ENCODE data around the gene DNM1.

The DNM1 gene

DNA sequence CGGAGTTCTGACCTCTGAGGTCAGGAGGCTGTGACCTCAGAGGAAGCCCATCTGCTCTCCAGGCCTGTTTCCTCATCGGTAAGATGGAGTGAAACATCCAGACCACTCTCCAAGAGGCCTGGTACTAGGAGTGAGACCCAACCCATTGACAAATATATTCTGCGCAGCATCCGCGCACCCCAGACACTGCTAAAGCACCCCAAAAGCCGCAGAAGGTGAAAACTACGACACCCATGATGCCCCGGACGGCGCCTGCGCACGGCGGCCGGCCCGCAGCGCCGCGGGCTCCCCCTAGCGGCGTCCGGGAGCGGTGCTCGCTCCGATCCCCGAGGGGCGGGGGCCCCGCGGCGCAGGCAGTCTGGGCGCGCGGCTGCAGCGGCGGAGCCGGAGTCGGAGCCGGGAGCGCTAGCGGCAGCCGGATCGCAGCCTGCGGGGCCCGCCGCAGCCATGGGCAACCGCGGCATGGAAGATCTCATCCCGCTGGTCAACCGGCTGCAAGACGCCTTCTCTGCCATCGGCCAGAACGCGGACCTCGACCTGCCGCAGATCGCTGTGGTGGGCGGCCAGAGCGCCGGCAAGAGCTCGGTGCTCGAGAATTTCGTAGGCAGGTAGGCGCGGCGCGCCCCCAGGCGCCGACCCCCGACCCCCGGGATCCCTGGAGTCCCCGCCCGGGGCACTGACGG lies at the start of gene DNM1:
Gene DNM1 (plus strand): TSS at position 356 of the 683 bp plus-strand sequence. CDS start 92 bp downstream, at position 448.
- DNase-seq = no peak

DNA sequence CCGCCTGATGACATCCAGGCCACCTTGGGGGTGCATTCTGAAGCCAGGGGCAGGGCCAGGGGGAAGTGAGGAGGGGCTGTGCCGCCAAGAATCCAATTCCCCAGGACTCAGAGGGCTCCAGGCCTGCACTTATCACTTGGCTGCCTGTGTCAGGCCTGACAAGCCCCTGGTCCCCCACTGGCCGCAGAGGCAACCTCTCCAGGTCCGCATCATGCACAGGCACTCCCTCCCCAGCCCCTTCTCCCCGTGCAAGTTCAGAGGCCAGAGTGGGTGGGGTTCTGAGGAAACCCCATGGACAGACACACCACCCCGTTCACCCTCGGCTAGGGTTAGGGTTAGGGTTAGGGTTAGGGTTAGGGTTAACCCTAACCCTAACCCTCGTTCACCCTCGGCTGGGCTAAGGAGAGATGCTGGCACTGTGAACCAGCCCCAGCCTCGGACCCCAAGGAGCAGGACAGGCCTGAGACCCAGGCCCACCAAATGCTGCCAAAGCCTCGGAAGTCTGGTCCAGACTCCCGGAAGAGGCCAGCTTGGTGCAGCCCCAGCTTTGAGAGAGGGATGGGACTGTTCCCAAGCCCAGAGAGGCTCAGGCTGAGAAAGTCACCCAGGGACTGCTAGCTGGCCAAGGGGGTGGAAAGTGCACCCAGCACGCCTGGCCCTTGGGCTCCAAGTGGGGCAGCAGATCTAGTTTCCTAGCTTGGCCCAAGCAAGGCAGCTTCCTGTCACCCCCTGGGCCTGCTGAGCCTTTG lies 49.1 kb upstream of the DNM1 start:
- DNase-seq = no peak

DNA sequence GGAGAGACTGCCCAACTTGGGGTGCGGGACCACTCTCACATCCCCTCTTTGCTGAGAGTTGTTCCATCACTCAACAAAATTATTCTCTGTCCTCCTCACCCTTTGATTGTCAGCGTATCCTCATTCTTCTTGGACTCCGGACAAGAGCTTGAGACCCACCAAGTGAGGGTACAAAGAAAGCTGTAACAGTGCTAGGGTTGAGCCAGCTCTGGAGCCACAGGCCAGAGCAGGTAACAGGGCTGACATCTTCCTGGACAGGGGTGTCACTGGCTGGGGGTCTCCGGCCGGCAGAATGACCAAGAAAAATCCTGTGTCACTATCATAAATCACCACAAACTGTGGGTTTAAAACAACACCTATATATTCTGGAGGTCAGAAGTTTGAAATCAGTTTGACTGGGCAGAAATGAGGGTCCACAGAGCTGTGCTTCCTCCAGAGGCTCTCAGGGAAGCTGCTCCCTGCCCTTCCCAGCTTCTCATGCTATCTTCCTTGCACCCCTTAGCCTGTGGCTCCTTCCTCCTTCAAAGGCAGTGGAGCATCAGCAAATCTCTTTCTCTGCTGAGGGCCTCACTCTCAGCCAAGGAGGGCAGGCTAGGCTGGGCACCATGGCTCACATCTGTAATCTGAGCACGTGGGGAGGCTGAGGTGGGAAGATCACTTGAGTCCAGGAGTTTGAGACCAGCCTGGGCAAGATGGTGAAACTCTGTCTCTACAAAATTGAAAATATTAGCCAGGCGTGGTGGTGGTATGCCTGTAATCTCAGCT lies 47.3 kb upstream of the DNM1 start:
- DNase-seq = no peak

DNA sequence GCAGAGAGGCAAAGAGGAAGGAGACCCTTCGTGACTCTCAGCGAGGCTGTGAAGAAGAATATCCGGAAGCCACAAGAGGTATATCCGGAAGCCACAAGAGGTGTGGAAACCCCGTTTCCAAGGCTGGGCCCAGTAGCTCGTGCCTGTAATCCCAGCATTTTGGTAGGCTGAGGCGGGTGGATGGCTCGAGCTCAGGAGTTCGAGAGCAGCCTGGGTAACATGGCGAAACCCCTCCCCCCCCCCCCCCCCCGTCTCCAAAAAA lies 43.7 kb upstream of the DNM1 start:
- no peak for DNase-seq

DNA sequence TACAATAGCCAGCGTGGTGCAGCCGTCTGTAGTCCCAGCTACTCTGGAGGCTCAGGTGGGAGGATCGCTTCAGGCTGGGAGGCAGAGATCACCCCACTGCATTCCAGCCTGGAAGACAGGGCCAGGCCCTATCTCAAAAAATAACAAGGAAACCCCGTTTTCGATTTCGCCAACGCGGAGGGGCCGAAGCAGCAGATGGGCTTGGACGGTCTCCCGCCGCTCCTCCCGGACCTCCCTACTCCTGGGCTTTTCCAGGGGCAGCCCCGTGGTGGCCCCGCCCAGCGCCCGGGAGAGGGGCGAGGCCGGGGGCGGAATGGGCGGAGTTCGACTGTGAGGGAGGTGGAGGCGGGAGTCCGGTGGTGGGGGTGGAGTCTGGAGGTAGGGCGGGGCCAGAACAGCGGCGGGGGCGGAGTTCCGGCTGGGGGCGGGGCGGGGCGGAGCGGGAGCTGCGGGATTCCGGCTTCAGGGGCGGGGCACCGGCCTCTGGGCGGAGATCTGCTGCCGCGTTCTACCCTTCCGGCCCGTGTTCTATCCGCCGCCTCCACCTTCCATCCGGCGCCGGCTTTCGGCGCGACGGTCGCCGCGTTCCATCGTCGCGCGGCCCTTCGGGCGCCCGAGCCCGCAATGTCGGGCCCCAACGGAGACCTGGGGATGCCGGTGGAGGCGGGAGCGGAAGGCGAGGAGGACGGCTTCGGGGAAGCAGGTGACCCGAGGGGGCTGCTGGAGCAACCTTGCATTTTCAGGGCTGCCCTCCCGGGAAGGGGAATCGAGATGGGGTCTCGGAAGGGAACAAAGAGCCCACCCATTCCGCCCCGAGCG lies 43.2 kb upstream of the DNM1 start, which contains the start of gene BBLN:
Gene BBLN (plus strand): TSS at position 482 of the 819 bp plus-strand sequence. CDS start 143 bp downstream, at position 625.
- DNase-seq = peak; percentile 88

DNA sequence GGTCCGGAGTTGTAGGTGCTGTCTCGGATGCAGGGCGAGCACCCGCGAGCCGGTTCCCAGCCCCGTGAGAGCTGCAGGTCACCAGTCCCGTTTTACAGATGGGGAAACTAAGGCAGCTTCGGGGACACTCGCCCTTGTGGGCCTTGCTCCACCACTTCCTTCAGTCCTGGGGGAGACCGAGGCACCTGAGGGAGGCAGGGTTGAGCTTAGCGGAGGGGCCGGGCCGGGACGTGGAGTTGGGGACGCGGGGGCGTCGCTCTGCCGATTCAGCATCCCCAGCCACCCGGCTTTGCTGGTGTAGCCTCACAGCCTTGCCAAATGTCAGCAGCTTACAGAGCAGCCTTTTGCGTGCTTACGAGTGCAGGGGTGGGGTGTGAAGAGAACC lies 42.6 kb upstream of the DNM1 start:
- DNase-seq = peak; percentile 5

DNA sequence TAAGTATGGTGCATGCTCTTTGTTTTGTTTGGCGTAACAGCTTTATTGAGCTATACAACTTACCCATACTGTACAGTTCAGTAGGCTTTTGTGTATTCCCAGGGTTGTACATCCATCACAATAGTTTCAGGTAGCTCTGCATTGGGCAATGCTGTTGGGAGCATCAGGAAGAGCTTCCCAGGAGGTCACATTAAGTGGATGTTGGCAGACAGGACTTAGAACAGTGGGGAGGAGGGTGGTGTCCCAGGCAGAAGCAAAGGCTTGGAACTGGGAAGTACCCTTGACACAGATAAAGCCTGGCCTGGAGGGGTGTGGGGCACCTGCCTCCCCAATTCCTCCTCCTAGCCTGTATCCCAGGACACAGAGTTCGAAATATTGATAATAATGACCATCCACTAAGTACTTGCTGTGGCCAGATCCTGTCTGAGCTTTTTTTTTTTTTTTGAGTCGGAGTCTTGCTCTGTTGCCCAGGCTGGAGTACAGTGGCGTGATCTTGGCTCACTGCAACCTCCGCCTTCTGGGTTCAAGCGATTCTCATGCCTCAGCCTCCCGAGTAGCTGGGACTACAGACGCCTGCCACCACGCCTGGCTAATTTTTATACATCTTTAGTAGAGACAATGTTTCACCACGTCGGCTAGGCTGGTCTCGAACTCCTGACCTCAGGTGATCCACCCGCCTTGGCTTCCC lies 41.8 kb upstream of the DNM1 start:
- no peak for DNase-seq

DNA sequence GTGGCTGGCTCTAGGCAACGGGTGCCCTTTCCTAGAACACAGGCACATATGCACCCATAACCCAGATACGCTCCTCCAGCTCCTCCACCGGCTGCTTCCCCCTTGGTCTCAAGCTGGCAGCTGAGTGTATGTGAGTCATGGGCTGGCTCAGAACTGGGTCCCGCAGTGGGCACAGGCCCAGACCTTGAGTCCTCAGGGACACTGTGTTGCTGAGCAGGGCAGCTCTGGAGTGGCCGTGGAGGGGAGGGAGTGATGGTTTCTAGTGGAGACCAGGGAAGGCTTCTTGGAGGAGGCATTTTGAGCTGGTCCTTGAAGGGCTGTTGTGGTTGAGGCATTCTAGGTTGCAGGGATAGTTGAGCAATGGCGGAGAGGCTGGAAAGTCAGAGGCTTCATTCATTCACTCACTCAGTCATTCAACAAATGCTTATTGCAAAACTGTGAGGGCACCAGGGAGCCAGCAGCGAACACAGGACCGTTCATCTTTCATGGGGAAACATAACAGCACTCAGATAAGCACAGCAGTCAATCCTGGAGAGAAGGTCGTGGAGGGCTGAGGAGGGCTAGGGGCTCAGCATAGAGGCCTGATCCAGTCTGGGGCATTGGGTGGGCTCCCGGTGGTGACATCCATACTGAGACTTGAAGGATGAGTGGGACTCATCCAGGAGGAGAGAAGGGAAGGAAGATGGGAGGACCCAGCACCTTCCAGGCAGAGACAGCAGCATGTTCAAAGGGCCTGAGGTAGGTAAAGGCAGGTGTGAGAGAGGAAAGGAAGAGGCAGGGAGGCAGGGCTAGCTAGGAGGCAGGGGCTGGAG lies 40.8 kb upstream of the DNM1 start:
- no peak for DNase-seq

DNA sequence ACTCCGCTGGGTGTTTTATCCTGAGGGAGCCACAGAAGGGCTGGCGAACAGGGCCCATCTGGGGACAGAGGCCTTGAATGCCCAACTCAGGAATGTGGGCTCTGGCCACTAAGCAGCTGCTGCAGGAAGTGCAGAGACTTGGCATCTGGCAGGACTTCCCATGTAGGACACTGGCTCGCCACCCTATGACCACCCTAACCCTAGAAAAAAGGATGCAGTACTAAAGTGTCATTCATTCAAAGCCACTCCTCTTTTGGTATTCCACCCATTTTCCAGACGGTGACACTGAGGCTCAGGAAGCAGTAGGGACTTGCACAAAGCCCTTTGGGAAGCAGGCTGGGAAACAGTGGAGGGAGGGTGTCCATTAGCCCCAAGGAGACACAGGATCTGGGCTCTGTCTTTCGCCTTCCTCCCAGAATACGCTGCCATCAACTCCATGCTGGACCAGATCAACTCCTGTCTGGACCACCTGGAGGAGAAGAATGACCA lies 40.1 kb upstream of the DNM1 start:
- no peak for DNase-seq

DNA sequence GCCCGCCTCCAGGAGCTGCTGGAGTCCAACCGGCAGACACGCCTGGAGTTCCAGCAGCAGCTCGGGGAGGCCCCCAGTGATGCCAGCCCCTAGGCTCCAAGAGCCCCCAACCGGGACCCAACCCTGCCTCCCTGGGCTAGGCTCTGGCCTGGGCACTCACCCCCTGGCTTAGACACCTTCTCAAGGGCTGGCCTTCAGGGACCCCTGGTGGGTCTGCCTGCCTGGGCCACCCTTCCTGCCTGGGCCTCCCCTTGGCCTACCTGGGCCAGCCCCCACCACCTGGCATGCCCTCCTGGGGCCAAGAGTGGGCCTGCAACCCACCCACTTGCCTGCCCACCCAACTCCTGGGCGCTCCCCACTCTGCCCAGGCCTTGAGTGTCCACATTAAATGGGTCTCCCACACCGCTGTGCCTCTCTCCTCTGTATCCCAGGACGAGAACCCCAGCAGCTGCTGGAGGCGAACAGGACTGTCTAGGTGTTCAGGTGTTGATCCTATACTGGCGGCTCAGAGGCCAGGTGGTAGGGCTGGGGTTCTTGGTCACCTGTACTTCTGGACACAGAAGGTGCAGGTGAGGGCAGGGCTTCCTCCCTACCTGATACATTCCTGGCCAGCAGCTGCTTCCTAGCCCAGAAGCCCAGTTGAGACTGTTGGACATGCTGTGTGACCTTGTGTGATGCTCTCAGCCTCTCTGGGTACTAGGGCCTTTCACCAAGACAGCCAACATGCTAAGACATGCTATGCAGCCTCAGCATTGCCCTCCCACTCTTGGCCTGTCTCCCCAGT lies 39.5 kb upstream of the DNM1 start:
- no peak for DNase-seq

DNA sequence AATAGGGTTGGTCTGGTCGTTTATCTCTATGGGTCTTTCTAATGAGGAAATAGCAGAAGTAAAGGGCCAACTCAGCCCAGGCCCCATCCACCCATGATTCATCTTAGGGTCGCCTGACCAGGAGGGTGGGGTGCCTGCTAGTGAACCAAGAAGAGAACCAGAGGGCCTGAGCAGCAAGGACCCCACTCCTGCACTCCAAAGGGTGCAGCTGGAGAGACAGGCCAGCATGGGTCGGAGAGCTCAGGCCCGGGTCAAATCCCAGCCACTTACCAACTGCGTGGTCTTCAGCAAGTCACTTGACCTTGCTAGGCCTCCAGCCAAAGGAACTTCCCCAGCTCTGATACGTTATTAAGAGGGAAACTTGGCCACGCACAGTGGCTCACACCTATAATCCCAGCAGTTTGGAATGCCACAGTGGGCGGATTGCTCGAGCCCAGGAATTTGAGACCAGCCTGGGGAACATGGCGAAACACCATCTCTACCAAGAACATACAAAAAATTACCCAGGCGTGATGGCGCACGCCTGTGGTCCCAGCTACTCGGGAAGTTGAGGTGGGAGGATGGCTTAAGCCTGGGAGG lies 38.8 kb upstream of the DNM1 start:
- no peak for DNase-seq

DNA sequence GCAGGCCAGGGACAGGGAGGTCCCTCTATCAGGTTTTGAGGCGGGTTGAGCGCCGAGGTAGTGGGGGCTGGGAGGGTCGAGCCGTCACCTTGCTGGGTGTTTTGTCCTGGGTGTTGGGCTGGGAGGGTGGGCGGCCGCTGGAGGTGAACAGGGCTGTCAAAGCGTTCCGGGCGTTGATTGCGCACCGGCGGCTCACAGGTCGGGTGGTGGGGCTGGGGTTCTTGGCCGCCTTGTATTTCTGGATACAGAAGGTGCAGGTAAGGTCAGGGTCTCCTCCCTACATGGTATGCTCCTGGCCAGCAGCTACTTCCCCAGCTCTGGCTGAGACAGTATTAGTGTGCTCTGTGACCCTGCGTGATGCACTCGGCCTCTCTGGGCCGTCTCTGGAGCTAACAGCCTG lies 37.0 kb upstream of the DNM1 start:
- DNase-seq = no peak

DNA sequence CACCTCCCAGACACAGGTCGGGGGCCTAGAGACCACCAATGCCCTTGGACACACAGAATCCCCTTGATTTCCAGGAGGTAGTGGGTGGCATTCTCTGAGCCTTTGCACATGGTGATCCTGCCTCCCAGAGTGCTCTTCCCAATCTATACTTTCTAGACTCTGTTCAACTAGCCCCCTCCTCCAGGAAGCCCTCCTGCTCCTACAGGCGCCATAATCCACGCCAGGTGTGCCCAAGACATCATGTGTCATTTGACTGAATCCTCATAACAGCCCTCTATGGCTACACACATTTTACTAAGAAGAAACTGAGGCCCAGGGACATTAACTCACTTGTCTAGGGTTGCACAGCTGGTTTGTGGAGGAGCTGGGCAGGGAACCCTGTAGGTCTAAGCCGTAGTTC lies 36.0 kb upstream of the DNM1 start:
- DNase-seq = no peak

DNA sequence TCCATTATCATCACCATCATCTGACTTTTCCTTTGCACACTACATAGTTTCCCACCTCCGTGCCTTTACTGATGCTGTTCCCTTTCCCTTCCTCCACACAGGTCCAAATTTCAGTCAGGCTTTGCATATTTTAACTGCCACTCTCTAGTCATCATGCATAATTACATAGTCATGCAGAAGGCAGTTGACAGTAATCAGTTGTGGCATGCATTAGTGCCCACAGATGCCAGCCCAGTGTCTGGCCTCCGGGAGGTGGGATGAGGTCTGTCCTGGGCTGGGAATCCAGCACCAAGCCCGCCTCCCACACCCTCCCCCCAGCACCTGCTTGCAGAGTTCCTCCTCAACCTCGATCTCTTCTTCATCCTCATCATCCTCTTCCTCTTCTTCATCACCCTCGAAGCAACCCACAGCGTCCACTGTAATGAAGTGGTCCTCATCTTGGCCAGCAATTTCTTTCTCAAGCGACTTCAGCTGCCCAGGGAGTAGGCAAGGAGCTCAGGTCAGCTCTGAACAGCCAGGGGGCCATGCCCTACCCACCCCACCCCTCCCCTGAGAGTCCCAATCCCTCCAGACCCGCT lies 34.4 kb upstream of the DNM1 start:
- no peak for DNase-seq

DNA sequence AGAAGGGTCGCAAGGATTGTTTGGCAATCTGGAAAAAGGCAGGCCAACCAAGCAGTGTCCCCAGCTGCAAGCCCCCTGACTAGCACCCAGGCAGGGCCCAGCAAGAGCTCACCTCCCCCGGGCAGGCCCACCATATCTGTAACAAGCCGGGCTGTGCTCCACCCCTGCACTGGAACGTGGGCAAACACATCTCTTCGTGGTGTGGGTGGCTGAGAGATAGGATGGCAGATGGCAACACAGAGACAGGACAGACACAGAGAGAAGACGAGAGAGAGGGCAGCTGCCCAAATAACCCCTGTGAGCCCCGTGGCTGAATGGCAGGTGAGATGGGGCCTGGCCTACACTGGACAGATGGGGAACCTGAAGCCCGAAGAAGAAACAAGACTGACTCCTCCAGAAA lies 33.7 kb upstream of the DNM1 start:
- no peak for DNase-seq

DNA sequence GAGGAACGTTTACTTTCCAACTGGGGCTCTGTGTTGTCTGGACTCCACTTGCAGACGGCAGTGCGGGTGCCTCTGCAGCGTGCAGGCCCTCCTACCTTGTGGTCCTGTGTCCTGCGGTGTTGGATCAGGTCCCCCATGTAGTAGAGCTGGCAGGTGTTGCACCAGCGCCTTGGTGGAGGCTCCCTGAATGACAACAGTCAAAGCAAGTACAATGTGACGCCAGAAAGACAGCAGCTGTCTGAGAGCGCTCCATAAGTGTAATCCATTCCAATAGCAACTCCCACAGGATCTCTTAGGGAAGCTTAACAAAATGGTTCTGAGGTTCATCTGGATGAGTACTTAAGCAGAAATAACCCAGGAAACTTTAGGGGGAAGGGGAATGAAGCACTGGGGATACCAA lies 33.3 kb upstream of the DNM1 start:
- no peak for DNase-seq

DNA sequence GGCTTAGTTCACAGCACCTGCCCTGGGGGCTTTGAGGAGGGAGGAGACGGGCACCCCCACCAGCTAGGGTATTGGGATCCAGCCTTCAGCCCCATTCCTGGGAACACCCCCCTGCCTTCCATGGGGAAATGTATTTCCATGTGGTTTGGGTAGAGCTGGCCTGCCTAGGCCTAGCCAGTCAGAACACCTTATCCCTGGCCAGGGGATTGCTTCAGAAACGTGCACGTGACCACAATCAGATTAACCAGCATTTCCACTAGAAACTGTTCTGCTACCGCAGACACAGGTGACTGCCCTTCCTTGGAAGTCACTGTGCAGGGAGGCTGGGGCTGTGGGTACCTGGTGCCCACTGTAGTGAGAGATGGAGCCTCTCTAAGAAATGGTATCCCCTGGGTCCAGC lies 29.1 kb upstream of the DNM1 start:
- DNase-seq = no peak

DNA sequence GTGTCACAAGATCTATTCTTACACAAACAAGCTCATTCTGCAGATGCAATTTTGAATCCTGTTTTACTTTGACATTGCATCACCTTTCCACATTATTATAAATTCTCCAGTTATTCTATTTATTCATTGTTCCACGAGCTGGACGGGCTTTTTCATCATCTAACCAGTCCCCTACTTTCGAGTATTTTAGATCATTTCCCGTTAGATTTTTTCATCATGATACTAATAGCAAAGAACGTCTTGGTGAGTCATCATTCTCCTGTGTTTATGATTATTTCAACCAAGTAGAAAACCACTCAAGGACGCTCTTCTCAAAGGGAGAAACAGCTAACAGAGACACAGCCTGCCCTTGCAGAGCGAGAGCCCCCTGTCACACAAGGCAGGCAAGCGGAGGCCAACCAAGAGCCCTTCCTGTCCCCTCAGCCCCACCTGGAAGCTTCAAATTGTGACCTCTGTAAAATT lies 28.0 kb upstream of the DNM1 start:
- peak; percentile 68 for DNase-seq

DNA sequence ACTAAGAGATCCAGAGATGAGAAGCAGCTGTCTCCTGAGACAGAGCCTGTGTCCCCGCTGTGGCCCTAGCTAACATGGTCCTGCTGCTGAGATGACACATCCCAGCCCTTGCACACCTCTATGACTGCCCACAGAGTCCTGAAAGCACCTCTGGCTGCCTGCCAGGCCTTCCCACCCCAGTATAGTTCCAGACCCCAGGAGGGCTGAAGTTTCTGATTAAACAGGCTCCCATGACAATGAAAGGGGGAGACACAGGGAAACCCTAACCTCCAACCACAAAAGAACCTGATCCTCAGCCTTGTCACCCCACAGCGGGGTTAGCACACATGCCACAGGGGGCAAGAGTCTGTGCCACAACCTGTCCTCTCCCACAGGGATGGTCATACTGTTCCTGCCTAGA lies 27.5 kb upstream of the DNM1 start:
- no peak for DNase-seq
